Transverse colon (tissue), 4 donors: ENCODE results near the gene GOLT1B. TPM values are rescaled to one million over a fixed set of nuclear protein-coding genes. Genes with fewer than 3 reads are reported as not detected.

ENCODE experiments used
- DNase-seq: peaks from one replicate; pipeline ENCODE4 v3.0.0-alpha.2; 2019
- H3K27ac ChIP-seq, 4 donors: fragments of 200-600 bp; sonication (generic); 2 replicates each; pipeline ENCODE4 v1.5.1; 2016 to 2018; ENCODE audit warnings: inconsistent platforms in 4 of 4
- H3K27me3 ChIP-seq: fragments of 200-600 bp; sonication (generic); 2 replicates; pipeline ENCODE4 v1.5.1; 2017; ENCODE audit warnings: inconsistent platforms
- H3K36me3 ChIP-seq, 4 donors: fragments of 200-600 bp; sonication (generic); 2 replicates each; pipeline ENCODE4 v1.5.1; 2017 to 2019; ENCODE audit warnings: inconsistent platforms in 4 of 4
- H3K4me1 ChIP-seq, 4 donors: fragments of 200-600 bp; sonication (generic); 2 replicates each; pipeline ENCODE4 v1.5.1; 2017 to 2020; ENCODE audit warnings: inconsistent platforms in 4 of 4
- H3K4me3 ChIP-seq, 4 donors: fragments of 200-600 bp; sonication (generic); 1 replicate in 1 of 4; 2 replicates in 3 of 4; pipeline versions ENCODE4 v1.5.1 to v1.6.1; 2017 to 2019; ENCODE audit warnings: inconsistent platforms in 4 of 4
- H3K9me3 ChIP-seq, 2 donors: fragments of 200-600 bp; sonication (generic); 2 replicates each; pipeline ENCODE4 v1.5.1; 2017 to 2019; ENCODE audit warnings: inconsistent platforms in 2 of 2
- EP300 ChIP-seq: sonication (generic); formaldehyde crosslinking; IDR thresholded peaks from one replicate; pipeline ENCODE4 v1.6.1; 2017; ENCODE audit warnings: antibody characterized with exemption, low read depth
- POLR2A ChIP-seq: fragments of 450-650 bp; IDR thresholded peaks from one replicate; pipeline ENCODE4 v1.6.1; 2016; ENCODE audit warnings: antibody characterized with exemption, mild to moderate bottlenecking, moderate library complexity
- POLR2AphosphoS5 ChIP-seq, 3 donors: sonication (generic); formaldehyde crosslinking; IDR thresholded peaks; one replicate each; pipeline ENCODE4 v1.6.1; 2016; ENCODE audit warnings: antibody characterized with exemption in 3 of 3
- WGBS, 2 donors: methylation state at CpG; one replicate each; pipeline ENCODE4 v1.1.5; 2018; ENCODE audit warnings: low coverage in 1 of 2; 5-methylcytosine and 5-hydroxymethylcytosine counted together
- in situ Hi-C, 4 donors: fragments of 200-750 bp; cut with MboI; loops; one replicate each; pipeline versions ENCODE4 v1.15.0 to v1.15.1; 2017; ENCODE audit warnings: low sequenced_read_pairs in 3 of 4, low pct_ligation_motif_present in 1 of 4, low pct_unique_long_range_greater_than_20kb in 1 of 4
- intact Hi-C: fragments of 100-400 bp; cut with DNase I; formaldehyde crosslinking; loops from one replicate; pipeline ENCODE4 v1.15.1; 2023; ENCODE audit warnings: low total_unique reads
- total RNA-seq, 4 donors: library from RNA; depleted of rRNA; stranded (reverse); fragments of >200 nt; gene quantifications; one replicate each; pipeline ENCODE4 v1.1.0, GENCODE V29; 2016
- TF ChIP-seq, protein P1 (sequence below), 5 experiments: fragments of 200-600 bp in 3 of 5; fragments of 450-650 bp in 2 of 5; sonication (generic) in 3 of 5; IDR thresholded peaks; 1 replicate in 2 of 5; 2 replicates in 3 of 5; pipeline ENCODE4 v1.5.1; 2016 to 2017; ENCODE audit warnings: antibody characterized with exemption in 5 of 5, inconsistent platforms in 3 of 5, mild to moderate bottlenecking in 2 of 5, moderate library complexity in 1 of 5

Gene GOLT1B
- total RNA-seq, 4 donors from 2014 or later = 8.6 to 14.6 (median 13.1) TPM

DNA sequence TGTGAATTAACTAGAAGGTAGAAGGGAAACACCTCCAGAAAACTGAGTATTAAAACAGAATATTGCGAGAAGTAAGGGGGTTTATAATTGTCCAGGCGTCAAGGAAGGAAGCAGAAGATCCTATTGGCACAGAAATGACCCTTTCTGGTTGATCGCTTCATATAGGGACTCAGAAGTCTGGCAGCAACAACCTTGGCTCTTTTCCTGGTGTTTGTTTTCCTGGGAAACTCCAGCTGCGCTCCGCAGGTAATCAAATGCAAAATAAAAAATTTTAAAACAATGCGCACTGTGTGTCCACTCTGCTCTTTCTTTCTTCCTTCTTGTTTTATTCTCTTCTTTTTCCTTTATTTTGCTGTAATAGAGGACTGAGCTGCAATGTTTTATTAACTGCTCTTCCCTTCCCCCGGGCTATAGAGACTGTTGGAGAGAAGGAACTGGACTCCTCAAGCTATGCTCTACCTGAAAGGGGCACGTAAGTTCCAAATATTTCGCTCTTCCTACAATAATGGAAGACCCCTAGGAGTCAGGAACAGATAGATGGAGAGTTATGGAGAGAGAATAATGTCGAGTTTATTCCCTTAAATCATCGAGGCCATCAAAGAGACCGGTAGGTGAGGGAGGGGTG is 25.2 kb downstream of the GOLT1B start:
- TF ChIP-seq, protein P1, sequence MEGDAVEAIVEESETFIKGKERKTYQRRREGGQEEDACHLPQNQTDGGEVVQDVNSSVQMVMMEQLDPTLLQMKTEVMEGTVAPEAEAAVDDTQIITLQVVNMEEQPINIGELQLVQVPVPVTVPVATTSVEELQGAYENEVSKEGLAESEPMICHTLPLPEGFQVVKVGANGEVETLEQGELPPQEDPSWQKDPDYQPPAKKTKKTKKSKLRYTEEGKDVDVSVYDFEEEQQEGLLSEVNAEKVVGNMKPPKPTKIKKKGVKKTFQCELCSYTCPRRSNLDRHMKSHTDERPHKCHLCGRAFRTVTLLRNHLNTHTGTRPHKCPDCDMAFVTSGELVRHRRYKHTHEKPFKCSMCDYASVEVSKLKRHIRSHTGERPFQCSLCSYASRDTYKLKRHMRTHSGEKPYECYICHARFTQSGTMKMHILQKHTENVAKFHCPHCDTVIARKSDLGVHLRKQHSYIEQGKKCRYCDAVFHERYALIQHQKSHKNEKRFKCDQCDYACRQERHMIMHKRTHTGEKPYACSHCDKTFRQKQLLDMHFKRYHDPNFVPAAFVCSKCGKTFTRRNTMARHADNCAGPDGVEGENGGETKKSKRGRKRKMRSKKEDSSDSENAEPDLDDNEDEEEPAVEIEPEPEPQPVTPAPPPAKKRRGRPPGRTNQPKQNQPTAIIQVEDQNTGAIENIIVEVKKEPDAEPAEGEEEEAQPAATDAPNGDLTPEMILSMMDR (IDR thresholded peaks at IDR 0.05) = no peak
- peak overlapping the region in 3 of 4 donors; percentile 36 to 74 (median 44) for H3K4me3 ChIP-seq
- H3K36me3 ChIP-seq = no peaks in the 10 kb centered on the region
- peaks cover 57% of the 10 kb centered on the region for H3K27me3 ChIP-seq
- no peaks in the 10 kb centered on the region for H3K9me3 ChIP-seq
- 23 to 40% methylated on average over 8 to 12 of the region's 12 CpGs for WGBS, 2 donors
- peaks cover 0 to 16% (median 12%) of the 10 kb centered on the region in 4 donors for H3K4me1 ChIP-seq
- H3K27ac ChIP-seq = no peak overlapping the region
- in situ Hi-C loops = no loop called here
- DNase-seq = no peak
- intact Hi-C loops = no loop called here

DNA sequence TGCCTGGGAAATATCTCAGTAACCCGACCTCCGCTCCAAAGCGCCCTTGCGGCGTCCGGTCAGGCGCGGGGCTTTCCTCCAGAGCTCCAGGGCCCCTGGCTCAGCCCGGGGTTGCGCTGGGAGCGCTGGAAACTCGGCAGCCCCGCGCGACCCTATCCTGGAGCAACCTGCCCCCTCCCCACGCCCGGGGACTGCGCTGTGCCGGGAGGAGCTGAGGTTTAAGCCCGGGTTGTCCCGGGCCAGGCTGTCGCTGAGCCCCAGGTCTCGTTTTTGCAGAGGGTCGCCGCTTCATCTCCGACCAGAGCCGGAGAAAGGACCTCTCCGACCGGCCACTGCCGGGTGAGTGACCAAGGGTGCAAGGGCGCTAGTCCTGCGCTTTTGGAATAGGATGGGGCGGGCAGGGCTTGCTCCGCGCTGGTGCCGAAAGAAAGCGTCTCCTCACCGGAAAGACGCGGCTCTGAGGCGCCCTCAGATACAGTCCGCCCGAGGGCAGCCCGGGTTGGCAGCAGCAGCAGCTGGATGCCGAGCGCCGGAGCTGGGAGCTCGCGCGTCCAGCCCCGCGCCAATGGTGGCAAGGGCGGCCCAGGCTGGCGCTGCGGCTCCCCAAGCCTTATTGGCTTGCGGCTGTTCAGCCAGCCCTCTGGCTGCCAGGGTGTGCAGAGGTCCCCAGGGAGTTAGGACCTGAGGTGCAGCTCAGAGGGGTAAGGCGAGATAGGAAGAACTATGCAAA is 26.0 kb downstream of the GOLT1B start:
- in situ Hi-C loops (no loop called here), intact Hi-C loops (no loop called here)
- no peaks in the 10 kb centered on the region for H3K9me3 ChIP-seq
- TF ChIP-seq, protein P1 (IDR thresholded peaks at IDR 0.05) = no peak
- TF ChIP-seq POLR2A (no peak), EP300 (no peak), POLR2AphosphoS5 (IDR thresholded peaks at IDR 0.05) (no peak)
- H3K4me3 ChIP-seq = peak overlapping the region; percentile 22 to 74 (median 40)
- peaks cover 57% of the 10 kb centered on the region for H3K27me3 ChIP-seq
- H3K4me1 ChIP-seq = peaks cover 0 to 16% (median 12%) of the 10 kb centered on the region in 4 donors
- 0 to 1% methylated on average over 11 to 45 of the region's 57 CpGs for WGBS, 2 donors
- DNase-seq = peak; percentile 33
- no peaks in the 10 kb centered on the region for H3K36me3 ChIP-seq
- peak overlapping the region in 2 of 4 donors; percentile 16 to 32 for H3K27ac ChIP-seq

DNA sequence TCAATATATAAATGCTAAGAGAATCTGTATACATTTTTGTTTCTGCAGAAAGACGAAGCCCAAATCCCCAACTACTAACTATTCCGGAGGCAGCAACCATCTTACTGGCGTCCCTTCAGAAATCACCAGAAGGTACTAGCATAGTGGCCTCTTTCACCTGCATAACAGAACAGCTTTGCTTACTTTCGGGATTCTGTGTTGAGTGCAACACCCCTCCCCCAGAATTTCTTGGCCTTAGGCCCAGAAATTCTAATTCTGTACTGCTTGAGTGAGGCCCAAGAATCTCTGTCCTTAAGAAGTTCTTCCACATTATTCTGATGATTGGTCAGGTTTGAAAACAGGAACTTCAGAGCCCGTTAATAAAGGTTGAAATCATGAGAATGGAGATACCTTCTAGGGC is 27.4 kb downstream of the GOLT1B start:
- DNase-seq = no peak
- no peaks in the 10 kb centered on the region for H3K36me3 ChIP-seq
- no peaks in the 10 kb centered on the region for H3K9me3 ChIP-seq
- H3K27ac ChIP-seq = no peak overlapping the region
- in situ Hi-C loops (no loop called here), intact Hi-C loops (no loop called here)
- no peak for TF ChIP-seq POLR2A
- no peak for TF ChIP-seq EP300
- TF ChIP-seq, protein P1 (IDR thresholded peaks at IDR 0.05) = no peak
- no peak for TF ChIP-seq POLR2AphosphoS5 (IDR thresholded peaks at IDR 0.05)
- H3K4me3 ChIP-seq = no peak overlapping the region
- H3K27me3 ChIP-seq = peaks cover 57% of the 10 kb centered on the region
- 75 to 87% methylated on average over 4 to 5 of the region's 5 CpGs for WGBS, 2 donors
- peaks cover 0 to 16% (median 12%) of the 10 kb centered on the region in 4 donors for H3K4me1 ChIP-seq

DNA sequence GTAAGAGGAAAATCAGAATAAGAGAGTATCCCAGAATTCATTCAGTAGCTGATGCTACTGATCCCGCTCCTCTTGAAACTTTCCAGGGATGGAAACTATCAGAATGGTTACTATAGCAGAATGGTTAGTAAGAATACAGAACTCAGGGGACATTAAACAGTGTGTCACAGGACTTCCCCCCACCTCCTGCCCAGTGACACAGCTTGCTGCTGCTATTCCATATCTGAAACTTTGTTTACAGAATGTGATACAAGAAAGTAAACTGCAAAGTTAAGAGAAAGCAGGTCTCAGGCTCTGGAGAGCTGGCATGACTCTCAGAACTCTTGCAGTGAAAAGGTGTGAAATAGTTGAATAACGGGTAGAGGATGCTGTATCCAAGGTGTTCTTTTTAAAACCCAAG is 27.9 kb downstream of the GOLT1B start:
- intact Hi-C loops (no loop called here), in situ Hi-C loops (no loop called here)
- DNase-seq = no peak
- 85 to 88% methylated on average over 2 of the region's 2 CpGs for WGBS, 2 donors
- Histone ChIP-seq H3K36me3 (no peaks in the 10 kb centered on the region), H3K4me3 (no peak overlapping the region), H3K4me1 (peaks cover 0 to 16% (median 12%) of the 10 kb centered on the region in 4 donors), H3K27ac (no peak overlapping the region), H3K27me3 (peaks cover 57% of the 10 kb centered on the region), H3K9me3 (no peaks in the 10 kb centered on the region)
- TF ChIP-seq POLR2A (no peak), POLR2AphosphoS5 (IDR thresholded peaks at IDR 0.05) (no peak), EP300 (no peak)
- TF ChIP-seq, protein P1 (IDR thresholded peaks at IDR 0.05) = no peak
